ENCODE results near the gene TIMM13. TPM values are rescaled to one million over a fixed set of nuclear protein-coding genes. Genes with fewer than 3 reads are reported as not detected.

Gene TIMM13
- 275 and 277 TPM in 2 replicates for total RNA-seq (2021; fragmentation: NEBNext Ultra II Directional; extraction: Animal tissue kit (Norgen Biotek cat#: 25700))
- polyA plus RNA-seq (2011; rRNA removed), result 270 and 410 TPM in 2 replicates
- polyA plus RNA-seq (2011; cell fraction: cytosol; rRNA removed), result 254 TPM
- polyA plus RNA-seq (2011; cell fraction: nucleus; rRNA removed), result 186 TPM
- 148 to 224 TPM (median 214 TPM) in 4 replicates for polyA plus RNA-seq (2012, experiment 1 of 2)
- polyA plus RNA-seq (2012, experiment 2 of 2), result 148 TPM
- polyA plus RNA-seq (2013, experiment 1 of 2), result 160 TPM
- polyA plus RNA-seq (2013, experiment 2 of 2), result 179 TPM
- polyA minus RNA-seq (2011; rRNA and poly(A)+ RNA removed), result 17.5 and 28.6 TPM in 2 replicates
- polyA minus RNA-seq (2011; cell fraction: cytosol; rRNA and poly(A)+ RNA removed), result 87.3 TPM
- 60.6 TPM for polyA minus RNA-seq (2011; cell fraction: nucleus; rRNA and poly(A)+ RNA removed)
- long read RNA-seq, experiment 1, transcript TIMM13-201 (3 exons, 1,973 nt), result major isoform, 219 of 246 reads
- long read RNA-seq, experiment 1, partial matches to known transcripts, result 22 of 246 reads
- long read RNA-seq, experiment 1, other reads (novel, unspliced or antisense), result 3 of 246 reads
- long read RNA-seq, experiment 2, transcript TIMM13-201 (3 exons, 1,973 nt), result major isoform, 44 of 52 reads
- long read RNA-seq, experiment 2, partial matches to known transcripts, result 6 of 52 reads
- long read RNA-seq, experiment 2, other reads (novel, unspliced or antisense), result 2 of 52 reads

DNA sequence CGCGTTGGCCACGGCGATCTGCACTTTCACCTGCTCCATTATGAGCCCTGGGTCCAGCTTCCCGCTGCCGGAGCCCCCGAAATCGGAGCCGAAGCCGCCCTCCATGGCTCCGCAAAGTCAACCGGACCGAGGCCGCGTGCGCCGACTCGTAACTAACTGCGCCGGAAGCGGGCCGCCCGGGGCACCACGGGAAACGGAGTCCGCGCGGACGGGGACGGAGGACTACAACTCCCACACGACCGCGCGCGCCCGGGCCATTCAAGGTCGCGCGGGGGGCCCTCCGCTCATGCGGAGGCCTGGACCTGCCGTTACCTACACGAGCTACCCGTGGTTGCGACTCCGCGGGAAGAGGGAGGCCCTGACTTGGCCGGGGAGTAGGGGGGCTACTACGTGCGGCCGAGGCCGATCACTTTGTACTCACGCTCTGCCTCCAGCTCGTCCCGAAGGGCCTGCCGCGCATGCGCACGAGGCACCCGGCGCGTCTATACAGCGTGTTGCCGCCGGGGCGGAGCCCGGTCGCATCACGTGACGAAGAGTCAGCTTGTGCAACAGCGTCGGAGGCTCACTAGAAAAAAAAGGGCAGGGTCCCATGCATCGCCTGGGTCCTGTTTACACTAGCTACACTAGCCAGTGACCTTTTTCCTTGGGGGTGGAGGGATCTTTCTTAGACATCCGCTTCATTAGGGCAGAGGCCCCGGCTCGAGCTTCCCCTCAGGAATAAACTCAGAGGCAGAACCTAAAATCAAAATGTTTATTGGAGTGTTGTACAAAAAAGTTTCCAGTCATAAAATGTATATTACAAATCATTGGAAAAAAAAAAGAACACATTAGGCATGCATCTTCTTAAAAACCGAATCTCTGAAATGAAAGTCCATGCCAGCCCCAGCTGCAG lies at the start of gene TIMM13:
TSS of gene TIMM13 (minus strand) at position 158 of the 892 bp plus-strand sequence. CDS start at position 105, 53 bp downstream.
- Histone ChIP-seq H3K27ac (ENCODE audit: low read depth, low read length) (peak within 1 kb of the TSS; percentile 99), H3K4me2 (ENCODE audit: insufficient read depth in 1 of 2, low read depth in 2 of 2, low read length in 2 of 2) (peak within 1 kb of the TSS; percentile 84 to 94), H2BK15ac (ENCODE audit: low read length) (no peak within 1 kb of the TSS), H3K56ac (replicated peaks; ENCODE audit: insufficient read length, low read depth, low read length) (peak within 1 kb of the TSS; percentile 98), H3K23me2 (ENCODE audit: low read depth, low read length) (peaks cover 13% of the 10 kb centered on the region; the same call in 1 of the 2 replicates), H4K8ac (ENCODE audit: extremely low read depth, insufficient read depth, low read length) (peak within 1 kb of the TSS; percentile 100), H4K20me1 (replicated peaks in 1 of 2; ENCODE audit: control insufficient read depth in 1 of 2, insufficient read depth in 2 of 2, low read length in 2 of 2) (peaks cover 10 to 16% of the 10 kb centered on the region in 2 experiments), H3K79me1 (ENCODE audit: low read depth, low read length) (peaks cover 13% of the 10 kb centered on the region), H2BK5ac (ENCODE audit: low read depth, low read length) (peak within 1 kb of the TSS; percentile 100), H3K4me1 (replicated peaks in 1 of 4; ENCODE audit: control insufficient read depth in 3 of 4, insufficient read depth in 4 of 4, low read length in 3 of 4) (peaks cover 0 to 18% (median 13%) of the 10 kb centered on the region in 4 experiments; a peak in 5 of 7 replicates), H3K4ac (replicated peaks; ENCODE audit: insufficient read length, low read depth, low read length) (peak within 1 kb of the TSS; percentile 99), H2AFZ (ENCODE audit: low read length) (peak within 1 kb of the TSS; percentile 79; the same call in 1 of the 2 replicates), H3K9me3 (ENCODE audit: insufficient read depth in 2 of 2, low read depth in 1 of 2, low read length in 1 of 2) (no peaks in the 10 kb centered on the region), H2BK120ac (replicated peaks; ENCODE audit: low read depth, low read length) (peak within 1 kb of the TSS; percentile 33), H3K27me3 (replicated peaks in 1 of 4; ENCODE audit: control insufficient read depth in 3 of 4, extremely low read depth in 1 of 4, insufficient read depth in 3 of 4, low read length in 3 of 4) (no peaks in the 10 kb centered on the region), H3K4me3 (ENCODE audit: extremely low read depth in 1 of 4, insufficient read depth in 2 of 4, low read depth in 3 of 4, low read length in 4 of 4) (peak within 1 kb of the TSS; percentile 77 to 93 (median 87)), H3K18ac (ENCODE audit: extremely low read depth, low read length) (peak within 1 kb of the TSS; percentile 100), H2BK20ac (ENCODE audit: low read length) (0 out of 2 replicates have a peak within 1 kb of the TSS, but pooled peaks have one; percentile 72), H3K14ac (ENCODE audit: insufficient read length) (no peak within 1 kb of the TSS), H3K23ac (ENCODE audit: insufficient read length) (no peak within 1 kb of the TSS), H3K79me2 (ENCODE audit: control insufficient read depth in 1 of 2, insufficient read depth in 2 of 2, low read length in 2 of 2) (peaks cover 2 to 16% of the 10 kb centered on the region in 2 experiments; a peak in 3 of 4 replicates), H3K9ac (replicated peaks in 1 of 4; ENCODE audit: extremely low read depth in 1 of 4, low read depth in 3 of 4, low read length in 3 of 4) (peak within 1 kb of the TSS; percentile 86 to 99 (median 96)), H4K91ac (replicated peaks; ENCODE audit: insufficient read length, low read length) (peak within 1 kb of the TSS; percentile 100), H3K36me3 (ENCODE audit: control insufficient read depth in 2 of 4, insufficient read depth in 4 of 4, low read length in 3 of 4) (peaks cover 2 to 31% (median 16%) of the 10 kb centered on the region in 4 experiments; a peak in 7 of 8 replicates), H2BK12ac (ENCODE audit: low read depth, low read length) (peak within 1 kb of the TSS; percentile 87), H4K5ac (ENCODE audit: insufficient read length, low read depth, low read length) (peak within 1 kb of the TSS; percentile 100), H2AK5ac (ENCODE audit: low read depth, low read length) (peak within 1 kb of the TSS; percentile 98)
- peak; percentile 95 to 99 for DNase-seq (ENCODE audit: low read depth in 1 of 2, low spot score in 2 of 2)
- WGBS, 2 experiments (ENCODE audit: extremely low coverage in 1 of 2, insufficient coverage in 1 of 2, insufficient read length in 1 of 2, insufficient replicate concordance in 2 of 2, low coverage in 1 of 2, low lambda C conversion rate in 2 of 2, missing lambda C conversion rate in 1 of 2), result 3% methylated on average over 71 of the region's 77 CpGs; no CpG with 5 or more reads in 1 of the 2 experiments
- CTCF ChIA-PET (ENCODE audit: partially characterized antibody), result interaction anchor here (0.7 to 1.6 kb wide), 8 partner anchors 12 to 481 kb away, joined by 3 to 4 read pairs (median 3); no protein-coding TSS in a partner anchor
- POLR2A ChIA-PET (ENCODE audit: partially characterized antibody), result interaction anchor here (0.6 to 8.2 kb wide), 32 partner anchors 10 to 1645 kb away, joined by 3 to 84 read pairs (median 4); partner anchors contain the start of genes GADD45B, LMNB2, LSM7 and SGTA
- FAIRE-seq, result peak; percentile 98
- TF ChIP-seq GTF2F1 (IDR thresholded peaks at IDR 0.05; ENCODE audit: borderline replicate concordance, low read depth, low read length), result no peak
- TF ChIP-seq RFX5 (IDR thresholded peaks at IDR 0.05; ENCODE audit: borderline replicate concordance, low read depth, low read length), result no peak
- peak; percentile 92 for TF ChIP-seq NRF1 (IDR thresholded peaks at IDR 0.05; ENCODE audit: low read depth, low read length)
- TF ChIP-seq BCL11A (IDR thresholded peaks at IDR 0.05; ENCODE audit: low read depth in 2 of 2, low read length in 2 of 2), result no peak
- TF ChIP-seq CBX5 (IDR thresholded peaks at IDR 0.05; ENCODE audit: low read depth, low read length), result no peak
- no peak for TF ChIP-seq MAFK (IDR thresholded peaks at IDR 0.05; ENCODE audit: low read depth, low read length)
- peak; percentile 82; the same call in 1 of the 2 replicates for TF ChIP-seq GABPA (IDR thresholded peaks at IDR 0.05; ENCODE audit: borderline replicate concordance, insufficient read depth, low read length)

Measured in H1 (cell line).